Frontal cortex (tissue), 4 donors: Measurements from ENCODE around the gene CHST11. TPM values are rescaled to one million over a fixed set of nuclear protein-coding genes. Genes with fewer than 3 reads are reported as not detected.

ENCODE experiments used
- DNase-seq, 2 donors: peaks; one replicate each; pipeline ENCODE4 v3.0.0; 2012; ENCODE audit warnings: low spot score in 2 of 2
- FAIRE-seq: peaks from 2 replicates; lab custom pipeline; 2012; peaks lifted over from hg19 to GRCh38; lab: Jason Lieb, UNC
- total RNA-seq: library from RNA; depleted of rRNA; stranded (reverse); fragments of >200 nt; gene quantifications from one replicate; pipeline ENCODE4 v1.2.3, GENCODE V29; 2014
- donor health status: control.
- donor health status: control.
- donor health status: control.

The CHST11 gene
- total RNA-seq, 1 donor from 2014 or later, result 22.0 TPM

- no peak for DNase-seq
- FAIRE-seq, result no peak
These were observed 199.6 kb downstream of the CHST11 start for GRCh38 chr12:104656383-104656782.

- no peak for FAIRE-seq
- DNase-seq, result no peak
These were observed 200.2 kb downstream of the CHST11 start for GRCh38 chr12:104656921-104657320.

GRCh38 chr12:104657726-104658484, 201.2 kb downstream of the CHST11 start:
- DNase-seq (no peak), FAIRE-seq (no peak)

DNA sequence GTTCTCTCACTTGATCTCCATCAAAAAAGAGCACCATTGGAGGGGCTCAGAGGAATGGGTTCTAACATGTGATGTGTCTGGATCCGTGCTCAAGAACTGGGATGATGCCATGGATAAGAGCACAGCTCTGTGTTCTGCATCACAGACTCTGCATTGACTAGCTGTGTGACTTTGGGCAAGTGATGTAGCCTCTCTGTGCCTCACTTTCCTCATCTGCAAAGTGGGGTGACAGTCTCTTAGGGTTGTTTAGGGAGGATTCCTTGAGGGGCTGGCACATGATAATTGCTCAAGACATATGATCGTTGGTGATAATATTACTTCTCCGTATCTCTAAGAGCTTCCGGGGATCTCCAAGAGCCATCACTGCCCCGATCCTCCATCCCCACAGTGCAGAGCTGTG, 202.3 kb downstream of the CHST11 start:
- FAIRE-seq, result no peak
- DNase-seq, result no peak

GRCh38 chr12:104662203-104662602, 205.5 kb downstream of the CHST11 start:
- FAIRE-seq (no peak), DNase-seq (no peak)

DNA sequence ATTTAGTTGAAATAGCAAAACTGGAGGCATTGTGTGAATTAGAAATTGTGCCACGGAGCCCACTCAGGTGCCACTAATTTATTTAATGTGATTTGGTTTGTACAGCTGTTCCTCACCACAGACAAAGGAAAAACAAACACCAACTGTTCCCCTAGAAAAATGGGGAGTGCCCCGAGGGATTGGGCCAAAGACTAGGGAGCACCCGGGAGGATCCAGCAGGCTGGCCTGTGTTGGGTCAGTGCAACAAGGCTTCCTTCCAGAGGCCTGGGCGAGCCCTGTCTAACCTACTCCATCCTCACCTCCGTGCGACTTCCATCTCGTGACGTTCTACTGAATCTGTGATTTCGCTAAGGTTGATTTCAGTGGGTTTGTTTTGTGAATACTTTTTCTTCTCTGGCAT, 206.2 kb downstream of the CHST11 start:
- FAIRE-seq, result no peak
- DNase-seq, result no peak

- no peak for FAIRE-seq
These were observed 207.6 kb downstream of the CHST11 start for GRCh38 chr12:104664351-104664750.

DNA sequence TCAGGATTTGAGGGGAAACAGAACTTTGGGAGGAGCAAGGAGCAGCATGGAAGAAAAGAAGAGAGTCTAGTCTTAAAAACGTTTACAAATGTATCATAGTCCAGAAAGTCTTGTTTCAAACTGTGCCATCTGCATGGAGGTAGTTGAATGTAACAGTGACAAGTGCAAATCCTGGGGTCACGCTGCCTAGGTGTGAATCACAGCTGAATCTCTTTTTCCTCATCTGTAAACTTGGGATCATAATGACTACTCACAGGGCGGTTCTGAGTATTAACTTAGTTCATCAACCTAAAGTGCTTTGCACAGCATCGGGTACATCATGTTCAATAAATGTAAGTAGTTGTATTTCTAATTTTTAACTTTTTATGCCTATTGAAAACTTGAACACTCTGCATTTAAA, 208.5 kb downstream of the CHST11 start:
- no peak for FAIRE-seq
- DNase-seq, result no peak

More at GRCh38 chr12:104664351-104664750, 207.6 kb downstream of the CHST11 start:
- DNase-seq, result no peak

GRCh38 chr12:104667139-104667538, 210.4 kb downstream of the CHST11 start:
- DNase-seq (no peak), FAIRE-seq (no peak)

DNA sequence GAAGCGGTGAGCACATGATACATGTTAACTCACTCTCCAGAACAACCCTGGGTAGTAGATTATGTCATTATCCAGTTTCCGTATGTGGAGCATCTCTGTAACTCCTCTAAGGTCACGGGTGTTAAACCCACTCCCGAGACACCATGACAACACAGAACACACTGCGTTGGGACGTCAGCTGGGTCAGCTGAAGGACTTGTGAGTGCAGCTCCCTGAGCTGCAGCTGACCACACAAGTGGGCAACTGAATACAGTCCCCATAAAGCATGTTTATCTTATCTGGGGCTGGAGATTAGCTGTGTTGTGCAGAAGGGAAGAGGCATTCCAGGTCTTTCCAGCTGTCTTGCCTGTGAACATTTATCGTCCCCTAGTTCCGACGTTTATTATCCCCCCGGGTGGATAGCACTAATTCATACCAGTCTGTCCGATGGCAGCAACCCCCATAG, 211.5 kb downstream of the CHST11 start:
- DNase-seq (no peak), FAIRE-seq (no peak)

DNA sequence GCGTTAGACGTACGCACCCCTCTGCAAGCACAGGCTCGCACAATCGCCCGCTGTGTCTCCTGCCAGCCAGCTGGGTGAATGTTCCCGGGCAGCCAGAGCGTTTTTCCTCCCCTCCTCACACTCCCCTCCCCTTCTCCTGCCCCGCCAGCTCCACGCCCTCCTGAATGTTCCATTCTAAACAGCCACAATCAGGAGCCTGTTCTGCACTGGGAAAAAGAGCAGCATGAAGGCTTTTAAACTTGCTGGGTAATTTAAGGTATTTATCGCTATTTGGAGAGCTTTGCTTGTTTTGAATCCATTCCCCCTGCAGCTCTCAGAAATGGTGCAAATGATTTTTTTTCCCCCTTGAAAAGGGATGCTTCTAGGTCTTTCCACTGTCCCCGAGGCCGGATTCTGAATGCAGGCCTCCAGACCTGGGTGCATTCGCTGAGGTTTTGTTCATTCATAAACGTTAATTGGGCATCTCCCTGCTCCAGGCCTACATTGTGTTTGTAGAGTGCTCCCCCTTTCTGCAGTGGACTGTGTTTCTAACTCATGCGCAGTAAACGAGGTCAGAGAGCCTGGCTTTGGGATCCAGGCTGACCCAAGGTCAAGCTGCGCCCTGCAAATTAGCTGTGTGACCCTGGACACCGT, 212.5 kb downstream of the CHST11 start:
- DNase-seq (peak; percentile 34 to 45), FAIRE-seq (no peak)

DNA sequence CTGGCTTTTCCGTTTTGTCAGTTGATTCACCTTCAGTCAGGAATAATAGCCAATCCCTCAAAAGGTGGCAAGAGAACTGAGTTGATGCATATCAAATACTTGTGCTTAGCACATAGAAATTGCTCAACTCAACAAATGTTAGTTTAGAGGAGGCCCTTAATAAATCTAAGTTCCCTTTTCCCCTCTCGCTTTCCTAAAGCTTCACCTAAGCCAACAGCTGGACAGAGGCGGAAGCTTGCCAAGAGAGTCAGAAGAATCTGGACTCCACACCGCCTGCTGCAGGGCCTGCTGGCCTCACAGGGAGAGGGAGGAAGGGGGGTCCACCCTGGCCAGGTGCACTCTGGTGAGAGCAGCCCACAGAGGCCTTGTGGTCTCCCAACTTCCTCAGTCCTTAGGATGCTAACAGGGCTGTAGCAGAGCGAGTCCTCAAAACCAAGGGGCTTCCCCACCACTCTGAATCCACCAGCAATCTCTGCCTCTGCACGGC, 213.1 kb downstream of the CHST11 start:
- FAIRE-seq (no peak), DNase-seq (no peak)

DNA sequence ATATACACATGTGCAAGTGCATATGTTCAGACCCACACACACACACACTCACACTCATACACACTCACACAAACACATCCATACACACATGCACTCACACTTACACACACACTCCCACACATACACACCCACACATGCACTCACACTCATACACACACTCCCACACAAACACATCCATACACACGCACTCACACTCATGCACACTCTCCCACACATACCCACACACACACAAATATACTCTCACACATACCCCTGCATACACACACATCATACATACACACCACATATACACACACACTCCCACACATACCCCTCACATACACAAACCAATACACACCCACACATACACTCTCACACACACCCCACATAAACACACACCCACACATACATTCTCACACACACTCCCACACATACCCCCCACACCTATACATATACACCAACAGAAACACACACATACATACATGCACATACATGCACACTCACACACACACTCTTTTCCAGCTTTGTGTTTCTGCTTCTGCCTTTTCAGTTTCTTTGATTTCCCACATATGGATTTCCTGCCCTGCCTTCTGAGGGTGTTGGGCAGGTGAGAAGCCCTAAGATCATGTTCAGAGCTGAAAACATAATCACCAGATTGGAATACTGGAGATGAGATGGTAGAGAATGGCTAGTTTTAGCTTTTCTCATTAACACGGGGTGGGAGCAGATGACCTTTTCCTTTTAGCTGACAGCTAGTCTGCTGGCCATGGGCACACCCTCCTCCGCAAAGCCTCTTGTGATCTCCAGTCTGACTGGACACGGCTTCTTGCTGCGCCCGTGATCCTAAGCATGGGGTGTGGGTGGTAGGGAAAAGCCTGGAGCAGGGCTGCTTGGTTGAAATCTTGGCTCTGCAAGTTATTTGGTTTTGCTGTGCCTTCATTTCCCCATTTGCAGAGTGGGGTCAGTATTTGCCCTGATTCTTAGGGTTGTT, 214.0 kb downstream of the CHST11 start:
- FAIRE-seq (no peak), DNase-seq (no peak)

GRCh38 chr12:104671409-104672095, 214.8 kb downstream of the CHST11 start:
- DNase-seq (peak; percentile 8 to 41), FAIRE-seq (no peak)

DNA sequence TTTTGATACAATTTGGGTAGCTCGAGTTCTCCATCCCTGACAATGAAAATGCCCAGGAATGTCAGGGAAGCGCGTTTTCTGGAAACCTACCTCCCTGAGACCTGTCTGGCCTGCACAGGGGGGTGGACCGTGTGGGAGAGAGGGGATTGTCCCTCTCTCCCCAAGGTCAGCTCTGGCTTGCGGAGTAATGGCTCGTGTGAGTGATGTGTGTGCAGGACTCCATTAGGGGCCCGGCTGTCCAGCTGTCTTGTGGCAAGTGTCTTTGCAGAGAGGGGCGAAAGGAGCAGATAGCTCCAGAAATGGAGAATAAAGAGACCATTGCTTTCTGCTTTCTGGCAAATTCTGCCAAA, 215.3 kb downstream of the CHST11 start:
- DNase-seq (no peak), FAIRE-seq (no peak)

DNA sequence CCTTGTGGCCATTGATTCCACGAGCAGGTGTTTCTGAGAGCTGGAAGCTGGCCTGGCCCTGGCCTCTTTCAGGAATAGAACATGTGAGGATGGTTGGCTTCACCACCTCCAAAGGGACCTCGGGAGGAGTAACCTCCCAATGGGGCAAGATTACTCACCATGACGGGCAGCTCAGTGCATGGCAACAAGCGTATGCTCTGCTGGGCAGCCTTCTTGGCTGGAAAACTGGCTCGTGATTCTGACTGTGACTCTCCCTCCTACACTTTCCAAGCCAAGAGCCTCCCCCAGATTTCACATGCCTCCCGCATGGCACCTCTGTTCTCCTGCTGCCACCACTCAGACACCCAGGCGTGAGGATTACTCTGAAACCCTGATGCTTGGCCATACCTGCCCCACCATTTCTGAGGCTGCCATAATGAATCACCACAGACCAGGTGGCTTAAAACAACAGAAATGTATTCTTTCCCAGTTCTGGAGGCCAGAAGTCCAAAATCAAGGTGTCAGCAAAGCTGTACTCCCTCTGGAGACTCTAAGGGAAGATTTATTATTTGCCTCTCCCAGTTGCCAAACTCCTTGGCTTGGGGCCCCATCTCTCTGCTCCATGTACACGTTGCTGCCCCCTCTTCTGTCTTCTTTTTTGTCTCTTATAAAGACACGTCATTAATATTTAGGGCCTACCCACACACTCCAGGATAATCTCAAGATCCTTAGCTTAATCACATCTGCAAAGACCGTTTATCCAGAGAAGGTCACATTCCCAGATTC, 215.9 kb downstream of the CHST11 start:
- FAIRE-seq, result no peak
- no peak for DNase-seq

DNA sequence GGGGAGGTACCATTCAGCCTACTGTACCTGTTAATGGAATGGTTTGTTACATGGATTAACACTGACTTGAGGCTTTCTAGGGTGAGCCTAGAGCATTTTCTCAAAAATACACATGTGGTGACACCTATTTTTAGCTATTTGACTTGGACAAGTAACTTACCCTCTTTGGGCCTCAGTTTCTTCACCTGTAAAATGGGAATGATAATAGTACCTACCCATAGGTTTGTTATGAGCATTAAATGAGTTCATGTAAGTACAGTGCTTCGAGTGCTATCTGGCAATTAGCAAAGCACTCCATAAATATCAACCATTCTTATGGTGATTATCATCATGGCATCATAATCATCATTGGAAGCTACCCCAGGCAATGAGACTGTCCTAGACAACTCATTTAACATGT, 216.5 kb downstream of the CHST11 start:
- FAIRE-seq (no peak), DNase-seq (no peak)

- FAIRE-seq (no peak), DNase-seq (no peak)
These were observed 217.1 kb downstream of the CHST11 start for GRCh38 chr12:104673696-104674482.
